GM12801 (cell line): ENCODE results near the gene WARS2.

Experiments used
- CTCF ChIP-seq: IDR thresholded peaks from one replicate; pipeline ENCODE4 v1.5.1; 2011; ENCODE audit warnings: control low read depth; ENCODE audit not compliant: insufficient read length; ENCODE audit errors: extremely low read depth

The WARS2 gene

DNA sequence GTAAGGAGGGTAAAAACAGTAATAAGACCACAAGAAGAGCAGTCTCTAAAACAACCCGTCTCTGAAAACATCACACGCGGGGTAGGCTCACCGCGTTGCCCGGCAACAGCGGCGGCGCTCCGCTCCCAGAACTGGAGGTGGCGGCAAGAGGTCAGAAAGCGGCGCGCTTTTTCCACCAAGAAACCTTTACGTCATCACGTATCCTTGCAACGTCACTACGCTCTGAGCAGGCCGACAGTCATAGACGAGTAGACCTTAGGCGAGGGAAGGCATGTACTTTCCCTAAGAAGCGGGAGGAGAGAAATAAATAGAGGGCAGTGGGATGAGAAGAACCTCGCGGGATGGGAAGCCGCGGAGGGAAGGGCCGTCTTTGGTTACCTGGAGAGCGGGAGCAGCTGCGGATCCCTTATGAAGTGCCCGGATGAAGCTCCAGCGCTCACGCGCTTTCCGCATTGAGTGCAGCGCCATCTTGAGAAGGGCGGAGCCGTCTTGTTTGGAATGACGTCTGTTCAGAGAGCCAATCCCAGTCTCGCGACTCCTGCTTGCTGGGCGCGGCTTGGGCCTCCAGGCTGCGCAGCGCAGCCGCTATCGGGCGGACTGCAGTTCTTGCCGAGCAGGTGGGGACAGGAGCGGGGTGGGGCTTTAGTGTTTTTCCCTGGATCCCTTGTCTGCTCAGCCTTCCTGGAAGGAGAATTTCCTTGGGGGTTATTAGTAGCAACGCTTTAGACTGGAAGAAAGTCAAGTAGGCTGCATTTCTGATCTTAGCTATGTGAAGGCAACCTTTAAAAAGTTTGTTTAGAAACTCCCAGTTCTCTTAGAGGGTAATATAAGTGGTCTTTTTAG lies at the start of gene WARS2:
TSS of gene WARS2 (minus strand) at position 477 of the 843 bp plus-strand sequence. CDS start at position 468, 9 bp downstream.
- TF ChIP-seq CTCF: no peak

- no peak for TF ChIP-seq CTCF
These were observed 48.5 kb upstream of the WARS2 start for GRCh38 chr1:119188926-119189325.

DNA sequence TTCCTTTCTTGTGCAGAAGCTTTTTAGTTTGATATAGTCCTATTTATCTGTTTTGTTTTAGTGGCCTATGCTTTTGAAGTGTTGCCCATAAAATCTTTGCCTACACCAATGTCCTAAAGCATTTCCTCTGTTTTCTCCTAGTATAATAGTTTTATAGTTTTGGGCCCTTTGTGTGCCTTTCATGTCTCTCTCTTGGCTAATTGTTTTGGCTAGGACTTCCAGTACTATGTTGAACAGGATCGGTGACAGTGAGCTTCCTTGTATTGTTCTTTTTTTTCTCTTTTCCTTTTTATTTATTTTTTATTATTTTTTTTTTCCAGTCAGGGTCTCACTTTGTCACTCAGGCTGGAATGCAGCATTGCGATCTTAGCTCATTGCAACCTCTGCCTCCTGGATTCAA lies 47.0 kb upstream of the WARS2 start:
- no peak for TF ChIP-seq CTCF

DNA sequence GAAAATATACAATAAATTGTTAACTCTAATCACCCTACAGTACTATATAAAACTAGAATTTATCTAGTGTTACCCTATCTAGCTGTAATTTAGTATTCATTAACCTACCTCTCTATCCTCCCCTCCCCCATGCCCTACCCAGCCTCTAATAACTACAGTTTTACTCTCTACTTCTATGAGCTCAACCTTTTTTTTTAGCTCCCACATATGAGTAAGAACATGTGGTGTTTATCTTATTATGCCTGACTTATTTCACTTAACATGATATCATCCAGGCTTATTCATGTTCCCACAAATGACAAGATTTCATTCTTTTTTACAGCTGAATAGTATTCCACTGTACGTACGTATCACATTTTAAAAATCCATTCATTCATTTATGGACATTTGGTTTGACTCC lies 46.0 kb upstream of the WARS2 start:
- TF ChIP-seq CTCF: no peak

DNA sequence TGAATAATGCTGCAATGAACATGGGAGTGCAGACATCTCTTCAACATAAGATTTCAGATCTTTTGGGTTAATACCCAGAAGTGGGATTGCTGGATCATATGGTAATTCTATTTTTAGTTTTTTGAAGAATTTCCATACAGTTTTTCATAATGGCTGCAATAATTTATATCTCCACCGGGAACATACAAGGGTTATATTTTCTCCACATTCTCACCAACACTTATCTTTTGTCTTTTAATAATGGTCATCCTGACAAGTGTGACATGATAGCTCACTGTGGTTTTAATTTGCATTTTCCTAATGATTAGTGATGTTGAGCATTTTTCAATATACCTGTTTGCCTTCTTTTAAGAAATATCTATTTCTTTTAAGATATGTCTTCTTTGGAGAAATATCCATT lies 44.5 kb upstream of the WARS2 start:
- TF ChIP-seq CTCF: no peak

GRCh38 chr1:119181218-119181617 lies 40.8 kb upstream of the WARS2 start:
- TF ChIP-seq CTCF: no peak

GRCh38 chr1:119179051-119179450 lies 38.6 kb upstream of the WARS2 start:
- TF ChIP-seq CTCF: no peak
